Activated gamma-delta T cell (primary cell): ENCODE results near the gene KIAA0513.

Source experiments
- DNase-seq: peaks from one replicate; lab custom pipeline; 2025; lab: John Stamatoyannopoulos, UW

Gene KIAA0513

GRCh38 chr16:85136213-85136701, 108.7 kb downstream of the KIAA0513 start:
- no peak for DNase-seq

DNA sequence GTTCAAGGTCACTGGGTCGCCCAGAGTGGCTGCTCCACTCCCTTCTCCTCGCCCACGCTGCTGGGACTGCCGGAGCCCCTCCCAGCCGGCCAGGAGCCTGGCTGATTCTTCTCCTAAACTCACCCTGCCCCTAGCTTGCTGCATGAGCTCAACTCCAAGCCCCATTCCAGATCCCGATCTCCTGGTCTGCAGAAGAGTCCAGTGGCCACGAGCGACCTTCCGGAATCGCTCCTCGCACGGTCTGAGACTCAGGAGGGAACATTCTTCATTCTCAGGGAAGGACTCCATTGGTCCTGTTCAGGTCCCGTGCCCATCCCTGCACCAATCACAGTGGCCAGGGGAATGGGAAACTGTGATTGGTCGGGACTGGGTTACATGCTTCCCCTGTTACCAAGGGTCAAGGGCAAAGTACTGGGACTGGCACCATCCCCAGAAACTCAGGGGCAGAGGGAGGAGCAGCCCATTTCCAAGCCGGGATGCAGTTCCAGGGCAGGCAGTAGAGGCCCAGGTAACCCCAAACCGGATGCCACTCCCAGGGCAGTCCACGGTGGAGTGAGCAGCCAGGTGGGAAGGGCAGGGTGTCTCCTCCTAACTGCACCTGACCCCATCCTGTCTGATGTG, 109.2 kb downstream of the KIAA0513 start:
- no peak for DNase-seq

GRCh38 chr16:85137323-85138072, 109.9 kb downstream of the KIAA0513 start:
- no peak for DNase-seq

- DNase-seq = no peak
Observed at GRCh38 chr16:85138073-85138824, 110.7 kb downstream of the KIAA0513 start.

GRCh38 chr16:85138825-85139627, 111.4 kb downstream of the KIAA0513 start:
- no peak for DNase-seq

DNA sequence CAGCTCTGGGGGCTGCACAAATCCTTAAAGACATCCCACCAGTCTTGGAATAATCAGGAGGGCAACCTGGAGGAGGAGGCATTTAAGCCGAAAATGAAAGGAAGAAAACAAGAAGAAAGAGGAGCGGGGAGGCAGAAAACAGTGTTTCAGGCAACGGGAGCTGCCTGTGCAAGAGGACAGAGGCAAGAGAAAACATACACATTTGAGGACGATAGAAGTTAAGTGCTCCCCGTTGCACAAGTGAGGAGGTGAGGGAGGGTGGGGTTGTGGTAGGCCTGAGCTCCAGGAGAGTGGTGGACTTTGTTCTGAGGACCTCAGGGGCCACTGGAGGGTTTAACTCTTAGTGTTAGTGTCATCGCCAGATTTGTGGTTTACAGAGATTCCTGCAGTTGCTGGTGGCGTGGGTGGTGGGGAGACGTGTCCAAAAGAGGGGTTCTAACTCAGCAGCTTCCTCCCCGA, 112.3 kb downstream of the KIAA0513 start:
- no peak for DNase-seq

DNA sequence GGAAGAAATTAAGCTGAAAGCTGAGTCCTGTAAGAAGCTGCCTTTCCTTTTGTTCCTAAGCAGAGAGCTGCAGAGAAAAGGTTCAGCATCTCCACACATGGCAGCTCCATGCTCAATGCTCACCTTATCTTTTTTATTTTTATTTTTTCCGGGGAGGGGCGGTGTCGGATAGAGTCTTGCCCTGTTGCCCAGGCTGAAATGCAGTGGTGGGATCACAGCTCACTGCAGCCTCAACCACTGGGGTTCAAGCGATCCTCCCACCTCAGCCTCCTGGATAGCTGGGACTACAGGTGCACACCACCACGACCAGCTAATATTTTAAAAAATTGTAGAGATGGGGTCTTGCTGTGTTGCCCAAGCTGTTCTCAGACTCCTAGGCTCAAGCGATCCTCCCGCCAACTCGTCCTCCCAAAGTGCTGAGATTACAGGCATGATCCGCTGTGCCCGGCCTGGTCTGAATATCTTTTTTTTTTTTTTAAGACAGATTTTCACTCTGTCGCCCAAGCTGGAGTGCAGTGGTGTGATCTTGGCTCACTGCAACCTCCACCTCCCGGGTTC, 112.9 kb downstream of the KIAA0513 start:
- DNase-seq = no peak

DNA sequence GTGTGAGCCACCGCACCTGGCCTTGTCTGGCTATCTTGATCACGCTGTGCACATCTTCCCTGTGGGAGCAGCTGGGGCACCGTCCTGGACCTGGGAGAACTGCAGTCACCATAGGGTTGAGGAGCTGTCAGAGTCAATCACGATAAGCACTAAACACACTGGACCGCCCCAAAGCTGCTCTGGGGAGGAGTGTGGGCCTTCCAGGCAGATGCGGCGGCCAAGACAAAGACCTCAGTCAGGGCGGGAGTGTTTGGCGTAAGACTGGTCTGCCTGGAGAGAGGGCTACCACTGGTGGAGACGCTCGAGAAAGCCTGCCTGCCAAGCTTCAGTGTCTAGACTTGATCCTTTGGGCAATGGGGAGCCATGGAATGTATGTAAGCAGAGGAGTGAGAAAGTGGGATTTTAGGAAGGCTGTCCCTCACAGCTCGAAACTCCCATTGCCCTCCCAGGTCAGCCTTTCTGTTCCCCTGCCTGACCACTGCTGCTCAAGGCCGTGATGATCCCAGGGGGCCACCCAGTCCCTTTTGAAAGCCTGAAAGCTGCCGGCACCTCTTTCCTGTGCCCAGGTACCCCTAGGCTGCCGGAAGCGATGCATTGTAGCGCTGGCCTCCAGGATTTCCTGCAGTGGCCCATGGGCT, 114.0 kb downstream of the KIAA0513 start:
- no peak for DNase-seq

GRCh38 chr16:85142129-85142513, 114.5 kb downstream of the KIAA0513 start:
- no peak for DNase-seq

- DNase-seq = no peak
Observed at GRCh38 chr16:85142771-85143211, 115.2 kb downstream of the KIAA0513 start.
